Measurements from ENCODE around the gene BCL2L12.

DNA sequence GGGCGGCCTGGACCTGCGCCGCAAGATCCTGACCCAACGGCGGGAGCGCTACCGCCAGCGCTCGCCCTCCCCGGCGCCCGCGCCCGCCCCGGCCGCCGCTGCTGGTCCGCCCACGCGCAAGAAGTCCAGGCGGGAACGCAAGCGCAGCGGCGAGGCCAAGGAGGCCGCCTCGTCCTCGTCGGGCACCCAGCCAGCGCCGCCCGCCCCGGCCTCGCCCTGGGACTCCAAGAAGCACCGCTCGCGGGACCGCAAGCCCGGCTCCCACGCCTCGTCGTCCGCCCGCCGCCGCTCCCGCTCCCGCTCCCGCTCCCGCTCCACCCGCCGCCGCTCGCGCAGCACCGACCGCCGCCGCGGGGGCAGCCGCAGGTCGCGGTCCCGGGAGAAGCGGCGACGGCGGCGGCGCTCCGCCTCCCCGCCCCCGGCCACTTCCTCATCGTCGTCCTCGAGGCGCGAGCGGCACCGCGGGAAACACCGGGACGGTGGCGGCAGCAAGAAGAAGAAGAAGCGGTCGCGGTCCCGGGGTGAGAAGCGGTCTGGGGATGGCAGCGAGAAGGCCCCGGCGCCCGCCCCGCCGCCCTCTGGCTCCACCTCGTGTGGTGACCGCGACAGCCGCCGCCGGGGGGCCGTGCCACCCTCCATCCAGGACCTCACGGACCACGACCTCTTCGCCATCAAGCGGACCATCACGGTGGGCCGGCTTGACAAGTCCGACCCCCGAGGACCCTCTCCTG lies 13.7 kb upstream of the BCL2L12 start:
- TF ChIP-seq, protein P1, sequence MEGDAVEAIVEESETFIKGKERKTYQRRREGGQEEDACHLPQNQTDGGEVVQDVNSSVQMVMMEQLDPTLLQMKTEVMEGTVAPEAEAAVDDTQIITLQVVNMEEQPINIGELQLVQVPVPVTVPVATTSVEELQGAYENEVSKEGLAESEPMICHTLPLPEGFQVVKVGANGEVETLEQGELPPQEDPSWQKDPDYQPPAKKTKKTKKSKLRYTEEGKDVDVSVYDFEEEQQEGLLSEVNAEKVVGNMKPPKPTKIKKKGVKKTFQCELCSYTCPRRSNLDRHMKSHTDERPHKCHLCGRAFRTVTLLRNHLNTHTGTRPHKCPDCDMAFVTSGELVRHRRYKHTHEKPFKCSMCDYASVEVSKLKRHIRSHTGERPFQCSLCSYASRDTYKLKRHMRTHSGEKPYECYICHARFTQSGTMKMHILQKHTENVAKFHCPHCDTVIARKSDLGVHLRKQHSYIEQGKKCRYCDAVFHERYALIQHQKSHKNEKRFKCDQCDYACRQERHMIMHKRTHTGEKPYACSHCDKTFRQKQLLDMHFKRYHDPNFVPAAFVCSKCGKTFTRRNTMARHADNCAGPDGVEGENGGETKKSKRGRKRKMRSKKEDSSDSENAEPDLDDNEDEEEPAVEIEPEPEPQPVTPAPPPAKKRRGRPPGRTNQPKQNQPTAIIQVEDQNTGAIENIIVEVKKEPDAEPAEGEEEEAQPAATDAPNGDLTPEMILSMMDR (IDR thresholded peaks at IDR 0.05), result no peak
- no peak for TF ChIP-seq POLR2A (IDR thresholded peaks at IDR 0.05)
